WTC11 (cell line): ENCODE results near the gene DENR.

Experiments used
- CTCF ChIP-seq: fragments of 200-600 bp; IDR thresholded peaks from 2 replicates; pipeline ENCODE4 v1.8.0; 2022; ENCODE audit warnings: antibody characterized with exemption
- ESRRA ChIP-seq: sonication (generic); formaldehyde crosslinking; IDR thresholded peaks from 2 replicates; pipeline ENCODE4 v1.8.1; 2022; ENCODE audit warnings: mild to moderate bottlenecking, missing genetic modification reagents, borderline replicate concordance
- IRF2 ChIP-seq: sonication (generic); formaldehyde crosslinking; IDR thresholded peaks from 2 replicates; pipeline ENCODE4 v1.8.0; 2022; ENCODE audit warnings: low read depth, missing genetic modification reagents, borderline replicate concordance
- NR1H2 ChIP-seq: sonication (generic); formaldehyde crosslinking; IDR thresholded peaks from 2 replicates; pipeline ENCODE4 v1.9.0; 2021; ENCODE audit warnings: mild to moderate bottlenecking, moderate library complexity, missing genetic modification reagents
- ZNF138 ChIP-seq: sonication (generic); formaldehyde crosslinking; conservative IDR thresholded peaks from 2 replicates; pipeline ENCODE4 v1.8.1; 2022; ENCODE audit warnings: mild to moderate bottlenecking, moderate library complexity, missing genetic modification reagents
- TF ChIP-seq, protein P1 (sequence below): sonication (generic); formaldehyde crosslinking; IDR thresholded peaks from 2 replicates; pipeline ENCODE4 v1.8.1; 2022; ENCODE audit warnings: mild to moderate bottlenecking, moderate library complexity, missing genetic modification reagents

GRCh38 chr12:122795807-122796206, 43.2 kb downstream of the DENR start:
- TF ChIP-seq CTCF, result no peak
- no peak for TF ChIP-seq NR1H2 (CRISPR knock-in tag)
- no peak for TF ChIP-seq ZNF138
- no peak for TF ChIP-seq ESRRA (CRISPR knock-in tag)
- TF ChIP-seq IRF2 (CRISPR knock-in tag), result no peak
- TF ChIP-seq, protein P1, sequence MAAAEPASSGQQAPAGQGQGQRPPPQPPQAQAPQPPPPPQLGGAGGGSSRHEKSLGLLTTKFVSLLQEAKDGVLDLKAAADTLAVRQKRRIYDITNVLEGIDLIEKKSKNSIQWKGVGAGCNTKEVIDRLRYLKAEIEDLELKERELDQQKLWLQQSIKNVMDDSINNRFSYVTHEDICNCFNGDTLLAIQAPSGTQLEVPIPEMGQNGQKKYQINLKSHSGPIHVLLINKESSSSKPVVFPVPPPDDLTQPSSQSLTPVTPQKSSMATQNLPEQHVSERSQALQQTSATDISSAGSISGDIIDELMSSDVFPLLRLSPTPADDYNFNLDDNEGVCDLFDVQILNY, result no peak
